B cell (primary cell): ENCODE data around the gene TCERG1L. TPM values are rescaled to one million over a fixed set of nuclear protein-coding genes. Genes with fewer than 3 reads are reported as not detected.

Experiments
- ATAC-seq: fragments of 200-7000 bp; cut with Tn5 transposase; one replicate; pipeline ENCODE4 v1.10.0; 2021; ENCODE audit warnings: low read depth, mild to moderate bottlenecking, moderate number of reproducible peaks, moderate library complexity
- CTCF ChIA-PET: fragments of 350-600 bp; sonication (Branson Sonifier 250); formaldehyde crosslinking; loops from one replicate; lab custom pipeline; 2021; ENCODE audit warnings: antibody characterized with exemption, inconsistent platforms; lab: Charles Lee
- POLR2A ChIA-PET: fragments of 350-600 bp; sonication (Branson Sonifier 250); formaldehyde crosslinking; loops from one replicate; lab custom pipeline; 2021; ENCODE audit warnings: antibody characterized with exemption; lab: Charles Lee
- DNase-seq: peaks from one replicate; pipeline ENCODE4 v3.0.0; 2013
- H2AFZ ChIP-seq: 2 replicates; pipeline ENCODE4 v1.6.1; 2012; ENCODE audit warnings: mild to moderate bottlenecking, low read depth, low read length; ENCODE audit not compliant: insufficient read depth, poor library complexity, severe bottlenecking
- H3K27ac ChIP-seq, 2 donors: 1 replicate in 1 of 2; 2 replicates in 1 of 2; pipeline ENCODE4 v1.5.1; 2012 to 2013; ENCODE audit warnings: low read length in 2 of 2, mild to moderate bottlenecking in 2 of 2, moderate library complexity in 1 of 2
- H3K27me3 ChIP-seq, 4 experiments: fragments of 200-600 bp in 1 of 4; sonication (generic) in 1 of 4; replicated peaks in 1 of 4; 1 replicate in 2 of 4; 2 replicates in 2 of 4; pipeline versions ENCODE4 v1.6.1 to v1.7.0; 2013 to 2016; ENCODE audit warnings: low read length in 3 of 4, mild to moderate bottlenecking in 2 of 4, mixed read lengths in 1 of 4, moderate library complexity in 1 of 4; ENCODE audit not compliant: insufficient read depth in 4 of 4, control insufficient read depth in 3 of 4; ENCODE audit errors: control extremely low read depth in 1 of 4
- H3K36me3 ChIP-seq, 2 experiments: replicated peaks in 1 of 2; 1 replicate in 1 of 2; 2 replicates in 1 of 2; pipeline versions ENCODE4 v1.6.1 to v1.7.1; 2013; ENCODE audit warnings: low read length in 1 of 2; ENCODE audit not compliant: insufficient read depth in 2 of 2, control insufficient read depth in 1 of 2; ENCODE audit errors: control extremely low read depth in 1 of 2, extremely low read depth in 1 of 2
- H3K4me1 ChIP-seq, 2 donors: fragments of 200-600 bp in 1 of 2; sonication (generic) in 1 of 2; 1 replicate in 1 of 2; 2 replicates in 1 of 2; pipeline versions ENCODE4 v1.5.1 to v1.6.1; 2013 to 2017; ENCODE audit warnings: low read length in 2 of 2; ENCODE audit not compliant: control insufficient read depth in 2 of 2, insufficient read depth in 2 of 2
- H3K4me2 ChIP-seq: replicated peaks from 2 replicates; pipeline ENCODE3; 2012; ENCODE audit warnings: mild to moderate bottlenecking, low read depth, low read length; ENCODE audit not compliant: poor library complexity, severe bottlenecking
- H3K4me3 ChIP-seq, 5 experiments: fragments of 200-600 bp in 1 of 5; sonication (generic) in 1 of 5; 1 replicate in 3 of 5; 2 replicates in 2 of 5; pipeline versions ENCODE4 v1.5.1 to v1.7.0; 2011 to 2016; ENCODE audit warnings: low read length in 4 of 5, mild to moderate bottlenecking in 4 of 5, low read depth in 2 of 5, control low read depth in 1 of 5, moderate library complexity in 1 of 5; ENCODE audit not compliant: insufficient read depth in 1 of 5; ENCODE audit errors: control extremely low read depth in 1 of 5, extremely low read depth in 1 of 5
- H3K79me2 ChIP-seq: fragments of 200-600 bp; sonication (generic); one replicate; pipeline ENCODE4 v1.6.0; 2016; ENCODE audit warnings: low read length; ENCODE audit not compliant: control insufficient read depth, insufficient read depth
- H3K9ac ChIP-seq: fragments of 200-600 bp; sonication (generic); 2 replicates; pipeline ENCODE4 v1.6.1; 2017; ENCODE audit warnings: mild to moderate bottlenecking, low read length, moderate library complexity
- H3K9me3 ChIP-seq, 3 donors: one replicate each; pipeline versions ENCODE4 v1.6.1 to v1.7.1; 2013; ENCODE audit warnings: low read length in 2 of 3; ENCODE audit not compliant: control insufficient read depth in 2 of 3, insufficient read depth in 1 of 3; ENCODE audit errors: control extremely low read depth in 1 of 3
- H4K20me1 ChIP-seq: 2 replicates; pipeline ENCODE4 v1.6.0; 2012; ENCODE audit warnings: mild to moderate bottlenecking, low read length; ENCODE audit not compliant: insufficient read depth, control insufficient read depth, poor library complexity, severe bottlenecking
- H3K27ac Mint-ChIP-seq: one replicate; pipeline ENCODE4 v1.8.0; 2021; ENCODE audit warnings: mixed read lengths
- H3K27me3 Mint-ChIP-seq: one replicate; pipeline ENCODE4 v1.8.0; 2021; ENCODE audit warnings: mixed read lengths
- H3K4me1 Mint-ChIP-seq: one replicate; pipeline ENCODE4 v1.8.0; 2021; ENCODE audit warnings: mixed read lengths
- H3K4me3 Mint-ChIP-seq: one replicate; pipeline ENCODE4 v1.8.0; 2021; ENCODE audit warnings: mixed read lengths
- H3K9me3 Mint-ChIP-seq: one replicate; pipeline ENCODE4 v1.8.0; 2022; ENCODE audit warnings: mixed read lengths; ENCODE audit not compliant: insufficient read depth
- EZH2 ChIP-seq: IDR thresholded peaks from 2 replicates; pipeline ENCODE4 v1.6.1; 2012; ENCODE audit warnings: borderline replicate concordance, low read depth, mild to moderate bottlenecking, moderate library complexity, low read length; ENCODE audit not compliant: insufficient read depth, poor library complexity, severe bottlenecking
- WGBS: methylation state at CpG from one replicate; pipeline ENCODE4 v1.1.5; 2013; ENCODE audit warnings: missing lambda C conversion rate; ENCODE audit not compliant: insufficient coverage; 5-methylcytosine and 5-hydroxymethylcytosine counted together
- intact Hi-C: fragments of 100-400 bp; cut with micrococcal nuclease; formaldehyde crosslinking; loops from one replicate; pipeline ENCODE4 v1.10.0; 2022
- polyA plus RNA-seq: library from polyadenylated mRNA; depleted of rRNA; stranded (reverse); fragments of >200 nt; gene quantifications from 2 replicates; pipeline ENCODE4 v1.2.3, GENCODE V29; 2012
- total RNA-seq, 2 donors: library from RNA; stranded (reverse); fragments of 120-200 nt in 1 of 2; gene quantifications; 1 replicate in 1 of 2; 2 replicates in 1 of 2; pipeline versions ENCODE4 v1.2.3 to v1.2.4, GENCODE V29; 2013 to 2022
- TF ChIP-seq, protein P1 (sequence below): fragments of 200-600 bp; IDR thresholded peaks from one replicate; pipeline ENCODE4 v1.8.0; 2022; ENCODE audit warnings: antibody characterized with exemption, mild to moderate bottlenecking

The TCERG1L gene
- total and polyA plus RNA-seq, 2 donors (not counting 1 experiment from before 2014, with no cell fraction given), result 0.10 TPM; not detected in 1

- Histone ChIP-seq H3K36me3 (no peaks in the 10 kb centered on the region), H3K4me2 (no peak overlapping the region), H4K20me1 (no peaks in the 10 kb centered on the region), H3K4me1 (no peaks in the 10 kb centered on the region), H3K4me3 (no peak overlapping the region), H3K9ac (no peak overlapping the region), H3K27me3 (peaks cover 0 to 26% (median 3%) of the 10 kb centered on the region in 4 experiments), H3K79me2 (no peaks in the 10 kb centered on the region), H3K9me3 (peaks cover 0 to 15% (median 0%) of the 10 kb centered on the region in 3 donors), H3K27ac (no peak overlapping the region), H2AFZ (no peak overlapping the region)
- no peak for DNase-seq
- no peak overlapping the region for H3K4me3 Mint-ChIP-seq
- no peak for TF ChIP-seq EZH2
- TF ChIP-seq, protein P1, sequence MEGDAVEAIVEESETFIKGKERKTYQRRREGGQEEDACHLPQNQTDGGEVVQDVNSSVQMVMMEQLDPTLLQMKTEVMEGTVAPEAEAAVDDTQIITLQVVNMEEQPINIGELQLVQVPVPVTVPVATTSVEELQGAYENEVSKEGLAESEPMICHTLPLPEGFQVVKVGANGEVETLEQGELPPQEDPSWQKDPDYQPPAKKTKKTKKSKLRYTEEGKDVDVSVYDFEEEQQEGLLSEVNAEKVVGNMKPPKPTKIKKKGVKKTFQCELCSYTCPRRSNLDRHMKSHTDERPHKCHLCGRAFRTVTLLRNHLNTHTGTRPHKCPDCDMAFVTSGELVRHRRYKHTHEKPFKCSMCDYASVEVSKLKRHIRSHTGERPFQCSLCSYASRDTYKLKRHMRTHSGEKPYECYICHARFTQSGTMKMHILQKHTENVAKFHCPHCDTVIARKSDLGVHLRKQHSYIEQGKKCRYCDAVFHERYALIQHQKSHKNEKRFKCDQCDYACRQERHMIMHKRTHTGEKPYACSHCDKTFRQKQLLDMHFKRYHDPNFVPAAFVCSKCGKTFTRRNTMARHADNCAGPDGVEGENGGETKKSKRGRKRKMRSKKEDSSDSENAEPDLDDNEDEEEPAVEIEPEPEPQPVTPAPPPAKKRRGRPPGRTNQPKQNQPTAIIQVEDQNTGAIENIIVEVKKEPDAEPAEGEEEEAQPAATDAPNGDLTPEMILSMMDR, result no peak
- ATAC-seq, result no peak
- intact Hi-C loops, result no loop called here
- no peaks in the 10 kb centered on the region for H3K9me3 Mint-ChIP-seq
- H3K27me3 Mint-ChIP-seq, result peaks cover 48% of the 10 kb centered on the region
- peaks cover 4% of the 10 kb centered on the region for H3K4me1 Mint-ChIP-seq
- POLR2A ChIA-PET, result no interaction called here
- WGBS, result 81% methylated on average over 14 of the region's 16 CpGs
- CTCF ChIA-PET, result no interaction called here
- no peak overlapping the region for H3K27ac Mint-ChIP-seq
Observed at GRCh38 chr10:131316321-131317075, 5.0 kb upstream of the TCERG1L start.

GRCh38 chr10:131315344-131315743 is 3.8 kb upstream of the TCERG1L start:
- no peak overlapping the region for H3K9ac ChIP-seq
- no peak overlapping the region for H2AFZ ChIP-seq
- POLR2A ChIA-PET, result no interaction called here
- ATAC-seq, result no peak
- H3K27ac ChIP-seq, result no peak overlapping the region
- DNase-seq, result no peak
- Mint-ChIP-seq H3K4me1 (peaks cover 8% of the 10 kb centered on the region), H3K27ac (no peak overlapping the region), H3K4me3 (no peak overlapping the region), H3K27me3 (peaks cover 52% of the 10 kb centered on the region), H3K9me3 (no peaks in the 10 kb centered on the region)
- intact Hi-C loops, result no loop called here
- no peak overlapping the region for H3K4me3 ChIP-seq
- TF ChIP-seq EZH2, result no peak
- TF ChIP-seq, protein P1, result no peak
- H3K79me2 ChIP-seq, result no peaks in the 10 kb centered on the region
- WGBS, result 63% methylated on average over 4 of the region's 9 CpGs
- no peak overlapping the region for H3K4me2 ChIP-seq
- peaks cover 0 to 2% of the 10 kb centered on the region in 2 donors for H3K4me1 ChIP-seq
- peaks cover 0 to 15% (median 0%) of the 10 kb centered on the region in 3 donors for H3K9me3 ChIP-seq
- H3K36me3 ChIP-seq, result no peaks in the 10 kb centered on the region
- H3K27me3 ChIP-seq, result peaks cover 0 to 32% (median 4%) of the 10 kb centered on the region in 4 experiments
- CTCF ChIA-PET, result no interaction called here
- no peaks in the 10 kb centered on the region for H4K20me1 ChIP-seq
